Ascending aorta (tissue), 2 donors: ENCODE results near the gene ADAMTS17. TPM values are rescaled to one million over a fixed set of nuclear protein-coding genes. Genes with fewer than 3 reads are reported as not detected.

Experiments used
- DNase-seq, 2 donors: peaks; one replicate each; pipeline ENCODE4 v3.0.0-alpha.2; 2019; ENCODE audit warnings: low spot score in 2 of 2
- H3K27ac ChIP-seq, 2 donors: fragments of 200-600 bp; sonication (generic); one replicate each; pipeline ENCODE4 v1.5.1; 2016 to 2017; ENCODE audit warnings: mild to moderate bottlenecking in 1 of 2
- H3K27me3 ChIP-seq: fragments of 200-600 bp; sonication (generic); one replicate; pipeline ENCODE4 v1.5.1; 2017
- H3K36me3 ChIP-seq, 2 donors: fragments of 200-600 bp; sonication (generic); one replicate each; pipeline ENCODE4 v1.5.1; 2016
- H3K4me1 ChIP-seq, 2 donors: fragments of 200-600 bp; sonication (generic); one replicate each; pipeline ENCODE4 v1.5.1; 2016 to 2017; ENCODE audit warnings: mild to moderate bottlenecking in 1 of 2
- H3K4me3 ChIP-seq, 2 donors: fragments of 200-600 bp; sonication (generic); one replicate each; pipeline ENCODE4 v1.5.1; 2016 to 2017; ENCODE audit warnings: mild to moderate bottlenecking in 1 of 2
- H3K9me3 ChIP-seq, 2 donors: fragments of 200-600 bp; sonication (generic); one replicate each; pipeline ENCODE4 v1.5.1; 2016
- intact Hi-C: fragments of 100-400 bp; cut with DNase I; formaldehyde crosslinking; loops from one replicate; pipeline ENCODE4 v1.15.1; 2023
- total RNA-seq: library from RNA; depleted of rRNA; stranded (reverse); fragments of >200 nt; gene quantifications from one replicate; pipeline ENCODE4 v1.1.0, GENCODE V29; 2016
- TF ChIP-seq, protein P1 (sequence below), 3 experiments: fragments of 200-600 bp in 2 of 3; fragments of 450-650 bp in 1 of 3; sonication (generic) in 2 of 3; IDR thresholded peaks; one replicate each; pipeline ENCODE4 v1.5.1; 2016 to 2019; ENCODE audit warnings: antibody characterized with exemption in 3 of 3, mild to moderate bottlenecking in 1 of 3, moderate library complexity in 1 of 3

Gene ADAMTS17
- total RNA-seq, 1 donor from 2014 or later = 2.8 TPM

DNA sequence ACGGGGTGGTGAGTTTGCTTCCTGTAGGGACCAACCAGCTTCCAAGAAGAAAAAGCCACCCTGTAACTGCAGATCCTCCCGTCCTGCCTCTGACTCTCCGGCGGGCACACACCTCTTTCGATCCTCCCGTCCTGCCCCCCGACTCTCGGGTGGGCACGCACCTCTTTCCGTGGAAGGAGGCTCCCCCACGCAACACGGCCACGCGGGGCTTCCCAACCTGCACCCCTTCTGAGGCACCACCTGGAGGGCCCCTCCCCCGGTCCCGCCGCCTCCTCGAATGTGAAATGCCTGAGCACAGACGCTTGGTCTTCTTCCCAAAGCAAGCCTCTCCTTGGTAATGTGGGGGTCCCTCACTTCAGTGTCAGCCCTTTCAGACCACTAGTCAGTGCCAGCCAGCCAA lies 7.3 kb downstream of the ADAMTS17 start:
- intact Hi-C loops = no loop called here
- no peak overlapping the region for H3K4me3 ChIP-seq
- H3K4me1 ChIP-seq = no peaks in the 10 kb centered on the region
- no peaks in the 10 kb centered on the region for H3K27me3 ChIP-seq
- DNase-seq = no peak
- no peaks in the 10 kb centered on the region for H3K9me3 ChIP-seq
- no peak overlapping the region for H3K27ac ChIP-seq
- TF ChIP-seq, protein P1, sequence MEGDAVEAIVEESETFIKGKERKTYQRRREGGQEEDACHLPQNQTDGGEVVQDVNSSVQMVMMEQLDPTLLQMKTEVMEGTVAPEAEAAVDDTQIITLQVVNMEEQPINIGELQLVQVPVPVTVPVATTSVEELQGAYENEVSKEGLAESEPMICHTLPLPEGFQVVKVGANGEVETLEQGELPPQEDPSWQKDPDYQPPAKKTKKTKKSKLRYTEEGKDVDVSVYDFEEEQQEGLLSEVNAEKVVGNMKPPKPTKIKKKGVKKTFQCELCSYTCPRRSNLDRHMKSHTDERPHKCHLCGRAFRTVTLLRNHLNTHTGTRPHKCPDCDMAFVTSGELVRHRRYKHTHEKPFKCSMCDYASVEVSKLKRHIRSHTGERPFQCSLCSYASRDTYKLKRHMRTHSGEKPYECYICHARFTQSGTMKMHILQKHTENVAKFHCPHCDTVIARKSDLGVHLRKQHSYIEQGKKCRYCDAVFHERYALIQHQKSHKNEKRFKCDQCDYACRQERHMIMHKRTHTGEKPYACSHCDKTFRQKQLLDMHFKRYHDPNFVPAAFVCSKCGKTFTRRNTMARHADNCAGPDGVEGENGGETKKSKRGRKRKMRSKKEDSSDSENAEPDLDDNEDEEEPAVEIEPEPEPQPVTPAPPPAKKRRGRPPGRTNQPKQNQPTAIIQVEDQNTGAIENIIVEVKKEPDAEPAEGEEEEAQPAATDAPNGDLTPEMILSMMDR (IDR thresholded peaks at IDR 0.05) = no peak
- H3K36me3 ChIP-seq = no peaks in the 10 kb centered on the region

DNA sequence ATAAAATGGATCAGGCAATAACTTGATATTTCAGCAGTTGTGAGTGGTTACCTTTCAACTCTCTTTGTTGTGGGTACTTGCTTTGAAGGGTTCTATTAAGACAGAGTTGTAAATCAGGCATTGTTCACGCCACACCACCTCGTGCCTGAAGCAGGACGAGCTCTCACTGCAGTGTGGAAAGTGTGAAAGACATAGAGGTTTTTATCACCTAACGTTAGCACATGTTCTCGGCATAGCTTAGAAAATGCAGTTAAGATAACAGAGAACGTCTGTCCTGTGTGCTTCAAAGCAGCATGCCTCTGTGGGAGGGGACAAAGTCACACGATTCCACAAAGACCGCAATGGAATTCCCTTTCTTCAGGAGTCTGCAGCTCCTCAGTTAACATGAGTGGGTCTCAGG lies 7.8 kb downstream of the ADAMTS17 start:
- Histone ChIP-seq H3K27me3 (no peaks in the 10 kb centered on the region), H3K4me3 (no peak overlapping the region), H3K27ac (no peak overlapping the region), H3K36me3 (no peaks in the 10 kb centered on the region), H3K4me1 (no peaks in the 10 kb centered on the region), H3K9me3 (no peaks in the 10 kb centered on the region)
- no peak for DNase-seq
- TF ChIP-seq, protein P1 (IDR thresholded peaks at IDR 0.05) = no peak
- intact Hi-C loops = no loop called here

DNA sequence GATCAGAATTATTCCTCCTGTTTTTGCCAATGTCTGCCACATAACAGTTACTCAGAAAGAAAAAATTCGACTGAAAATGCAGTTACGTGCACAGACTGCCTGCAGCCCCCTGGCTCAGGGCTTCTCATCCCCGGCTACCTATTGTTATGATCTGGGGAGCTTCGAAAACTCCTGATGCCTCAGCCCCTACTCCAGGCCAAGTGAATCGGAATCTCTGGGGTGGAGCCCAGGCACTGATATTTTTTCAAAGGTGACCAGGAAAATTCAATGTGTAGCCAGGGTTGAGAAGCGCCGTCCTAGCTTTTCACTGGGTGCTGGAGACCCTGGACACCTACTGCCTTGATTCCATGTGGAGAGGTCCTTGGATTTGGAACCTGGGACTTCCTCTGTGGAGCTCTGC lies 8.5 kb downstream of the ADAMTS17 start:
- TF ChIP-seq, protein P1 (IDR thresholded peaks at IDR 0.05) = no peak
- Histone ChIP-seq H3K9me3 (no peaks in the 10 kb centered on the region), H3K36me3 (no peaks in the 10 kb centered on the region), H3K27me3 (no peaks in the 10 kb centered on the region), H3K4me1 (no peaks in the 10 kb centered on the region), H3K27ac (no peak overlapping the region), H3K4me3 (no peak overlapping the region)
- intact Hi-C loops = no loop called here
- DNase-seq = no peak

DNA sequence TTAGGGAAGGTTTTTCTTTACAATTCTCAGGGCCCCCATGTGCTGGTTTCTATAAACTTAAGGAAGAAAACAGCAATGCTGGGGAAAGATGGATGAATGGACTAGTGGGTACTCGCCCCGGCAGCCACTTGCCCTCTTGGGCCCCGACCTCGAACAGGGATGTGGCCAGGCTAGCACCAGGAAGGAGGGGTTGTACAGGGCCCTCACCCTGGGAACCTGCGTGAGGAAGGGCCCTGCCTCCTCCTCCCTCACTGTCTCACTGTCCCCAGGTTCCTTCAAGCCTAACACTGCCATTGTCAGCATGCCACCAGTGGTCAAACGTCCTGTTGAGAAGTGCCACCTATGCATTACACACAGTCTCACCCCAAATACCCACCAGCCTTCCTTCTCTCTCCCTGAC lies 9.1 kb downstream of the ADAMTS17 start:
- Histone ChIP-seq H3K36me3 (no peaks in the 10 kb centered on the region), H3K4me1 (no peaks in the 10 kb centered on the region), H3K9me3 (no peaks in the 10 kb centered on the region), H3K27ac (no peak overlapping the region), H3K4me3 (no peak overlapping the region), H3K27me3 (no peaks in the 10 kb centered on the region)
- TF ChIP-seq, protein P1 (IDR thresholded peaks at IDR 0.05) = no peak
- intact Hi-C loops = no loop called here
- DNase-seq = no peak

DNA sequence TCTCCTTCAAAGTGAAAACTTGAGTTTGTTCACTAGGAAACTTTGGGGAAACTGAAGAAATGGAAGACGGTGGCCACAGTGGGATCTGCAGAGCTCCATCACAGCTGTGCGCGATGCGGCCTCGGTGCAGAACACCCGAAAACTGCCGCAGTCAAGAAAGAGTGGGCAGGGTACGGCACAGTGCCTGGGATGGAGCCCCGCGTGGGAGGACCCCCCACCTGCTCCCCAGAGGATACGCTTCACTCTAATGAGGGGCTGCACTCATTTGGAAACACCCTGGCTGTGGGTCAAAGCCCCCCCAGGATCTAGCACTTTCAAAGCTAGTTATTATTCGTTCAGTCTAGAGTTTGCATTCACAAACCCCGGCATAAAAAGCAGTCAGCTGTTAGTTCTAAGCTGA lies 9.5 kb downstream of the ADAMTS17 start:
- H3K4me1 ChIP-seq = no peaks in the 10 kb centered on the region
- H3K4me3 ChIP-seq = no peak overlapping the region
- TF ChIP-seq, protein P1 (IDR thresholded peaks at IDR 0.05) = no peak
- intact Hi-C loops = no loop called here
- H3K27me3 ChIP-seq = no peaks in the 10 kb centered on the region
- no peak overlapping the region for H3K27ac ChIP-seq
- no peak for DNase-seq
- no peaks in the 10 kb centered on the region for H3K36me3 ChIP-seq
- H3K9me3 ChIP-seq = no peaks in the 10 kb centered on the region

DNA sequence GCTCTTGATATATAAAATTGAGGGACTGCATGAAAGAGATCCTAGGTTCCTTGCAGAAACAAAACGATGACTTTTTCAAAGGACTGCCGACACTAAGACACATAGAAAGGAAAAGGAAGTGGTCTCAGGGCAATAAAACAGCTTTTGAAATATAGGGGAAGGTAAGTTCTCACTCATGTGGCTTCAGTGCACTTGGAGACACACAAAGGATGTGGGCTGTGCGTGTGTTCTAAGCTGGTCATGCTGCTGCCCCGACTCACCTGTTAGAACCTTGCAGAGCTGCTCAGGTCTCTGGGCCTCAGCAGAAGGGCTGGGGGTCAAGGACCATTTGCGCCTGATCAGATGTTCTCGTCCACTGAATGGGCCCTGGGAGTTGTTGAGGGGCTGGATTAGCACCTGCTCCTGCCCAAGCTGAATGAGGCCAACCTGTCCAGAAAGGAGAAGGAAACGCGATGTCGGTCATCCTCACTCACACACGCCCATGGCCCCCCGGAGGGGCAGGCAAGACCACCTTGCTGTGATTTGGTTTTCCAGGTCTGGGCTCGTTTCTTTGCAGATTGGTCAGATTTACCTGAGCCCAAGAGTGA lies 11.1 kb downstream of the ADAMTS17 start:
- intact Hi-C loops = no loop called here
- no peaks in the 10 kb centered on the region for H3K27me3 ChIP-seq
- H3K27ac ChIP-seq = no peak overlapping the region
- TF ChIP-seq, protein P1 (IDR thresholded peaks at IDR 0.05) = no peak
- no peak for DNase-seq
- no peaks in the 10 kb centered on the region for H3K36me3 ChIP-seq
- no peak overlapping the region for H3K4me3 ChIP-seq
- H3K9me3 ChIP-seq = no peaks in the 10 kb centered on the region
- no peaks in the 10 kb centered on the region for H3K4me1 ChIP-seq
